ENCODE results near the gene COL10A1.

DNA sequence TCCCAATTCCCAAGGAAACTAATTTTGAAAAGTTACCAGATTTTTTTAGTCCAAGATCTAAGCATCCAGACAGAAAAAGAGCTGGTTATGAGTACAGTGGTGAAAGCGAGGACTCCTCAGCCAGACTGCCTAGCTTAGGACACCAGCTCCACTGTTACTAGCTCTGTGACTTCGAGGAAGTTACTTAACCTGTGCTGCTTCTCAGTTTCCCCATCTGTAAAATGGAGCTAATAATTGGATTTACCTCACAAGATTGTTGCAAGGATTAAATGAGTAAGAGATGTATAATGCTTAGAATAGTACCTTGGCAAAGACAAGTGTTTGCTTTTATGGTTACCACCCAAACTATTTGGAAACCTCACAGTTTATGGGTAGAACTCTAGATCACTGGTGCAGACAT, 24.1 kb downstream of the COL10A1 start:
- TF ChIP-seq, protein P1, sequence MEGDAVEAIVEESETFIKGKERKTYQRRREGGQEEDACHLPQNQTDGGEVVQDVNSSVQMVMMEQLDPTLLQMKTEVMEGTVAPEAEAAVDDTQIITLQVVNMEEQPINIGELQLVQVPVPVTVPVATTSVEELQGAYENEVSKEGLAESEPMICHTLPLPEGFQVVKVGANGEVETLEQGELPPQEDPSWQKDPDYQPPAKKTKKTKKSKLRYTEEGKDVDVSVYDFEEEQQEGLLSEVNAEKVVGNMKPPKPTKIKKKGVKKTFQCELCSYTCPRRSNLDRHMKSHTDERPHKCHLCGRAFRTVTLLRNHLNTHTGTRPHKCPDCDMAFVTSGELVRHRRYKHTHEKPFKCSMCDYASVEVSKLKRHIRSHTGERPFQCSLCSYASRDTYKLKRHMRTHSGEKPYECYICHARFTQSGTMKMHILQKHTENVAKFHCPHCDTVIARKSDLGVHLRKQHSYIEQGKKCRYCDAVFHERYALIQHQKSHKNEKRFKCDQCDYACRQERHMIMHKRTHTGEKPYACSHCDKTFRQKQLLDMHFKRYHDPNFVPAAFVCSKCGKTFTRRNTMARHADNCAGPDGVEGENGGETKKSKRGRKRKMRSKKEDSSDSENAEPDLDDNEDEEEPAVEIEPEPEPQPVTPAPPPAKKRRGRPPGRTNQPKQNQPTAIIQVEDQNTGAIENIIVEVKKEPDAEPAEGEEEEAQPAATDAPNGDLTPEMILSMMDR (IDR thresholded peaks at IDR 0.05; ENCODE audit: low read length) = no peak
- no peak for TF ChIP-seq EZH2 (IDR thresholded peaks at IDR 0.05; ENCODE audit: borderline replicate concordance, low read length)
